ENCODE measurements around the gene TRAPPC6A.

Gene TRAPPC6A, protein sequence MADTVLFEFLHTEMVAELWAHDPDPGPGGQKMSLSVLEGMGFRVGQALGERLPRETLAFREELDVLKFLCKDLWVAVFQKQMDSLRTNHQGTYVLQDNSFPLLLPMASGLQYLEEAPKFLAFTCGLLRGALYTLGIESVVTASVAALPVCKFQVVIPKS

DNA sequence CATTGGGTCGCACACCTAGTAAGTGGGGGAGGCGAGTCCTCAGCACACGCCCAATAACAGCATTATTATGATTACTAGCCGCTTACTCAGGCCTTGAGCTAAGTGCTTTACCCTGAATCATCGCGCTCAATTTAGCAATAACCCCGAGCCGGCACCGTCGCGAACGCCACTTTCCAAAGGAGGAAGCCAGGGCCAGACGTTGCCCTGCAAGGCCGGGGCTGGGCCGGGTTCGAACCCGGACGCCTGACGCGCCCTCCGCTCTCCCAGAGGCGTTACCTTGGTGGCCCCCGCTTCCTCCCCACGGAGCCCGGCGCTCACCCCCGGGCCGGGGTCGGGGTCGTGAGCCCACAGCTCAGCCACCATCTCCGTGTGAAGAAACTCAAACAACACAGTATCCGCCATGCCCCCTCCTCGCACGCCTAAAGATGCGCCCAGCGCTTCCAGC lies at the start of gene TRAPPC6A:
TSS of gene TRAPPC6A (minus strand) at position 421 of the 445 bp plus-strand sequence. CDS start at position 402, 19 bp downstream.
- no peak for DNase-seq

DNA sequence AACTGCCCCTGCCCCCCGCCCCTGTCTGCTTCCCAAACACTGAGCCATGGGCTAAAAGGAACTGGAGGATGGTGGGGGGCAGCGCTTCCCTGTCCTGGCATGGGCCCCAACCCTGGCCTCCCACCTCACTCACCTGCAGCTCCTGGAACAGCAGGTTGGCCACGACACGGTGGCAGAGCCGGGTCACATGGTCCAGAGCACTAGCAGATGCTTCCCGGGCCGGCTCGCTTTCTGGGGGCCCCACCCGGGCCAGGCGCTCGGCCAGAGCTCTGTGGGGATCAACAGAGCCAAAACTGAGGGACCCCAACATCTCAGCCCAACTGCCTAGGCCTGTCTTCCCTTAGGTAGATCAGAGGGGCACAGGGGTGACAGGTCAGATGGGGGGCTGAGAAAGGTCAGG lies 46.6 kb upstream of the TRAPPC6A start:
- no peak for DNase-seq

DNA sequence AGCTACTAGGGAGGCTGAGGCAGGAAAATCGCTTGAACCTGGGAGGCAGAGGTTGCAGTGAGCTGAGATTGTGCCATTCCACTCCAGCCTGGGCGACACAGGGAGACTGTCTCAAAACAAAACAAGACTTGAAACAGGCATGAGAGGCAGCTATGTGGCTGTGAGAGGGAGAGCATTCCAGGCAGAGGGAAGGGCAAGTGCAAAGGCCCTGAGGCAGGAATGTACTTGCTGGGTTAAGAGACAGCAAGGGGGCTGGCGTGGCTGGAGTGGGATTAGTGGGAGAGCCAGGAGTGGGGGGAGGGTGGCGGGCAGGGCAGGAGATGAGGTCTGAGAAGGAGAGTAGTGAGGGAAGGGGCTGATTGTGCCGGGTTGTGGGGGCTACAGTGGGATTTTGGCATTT lies 45.8 kb upstream of the TRAPPC6A start:
- DNase-seq = no peak

DNA sequence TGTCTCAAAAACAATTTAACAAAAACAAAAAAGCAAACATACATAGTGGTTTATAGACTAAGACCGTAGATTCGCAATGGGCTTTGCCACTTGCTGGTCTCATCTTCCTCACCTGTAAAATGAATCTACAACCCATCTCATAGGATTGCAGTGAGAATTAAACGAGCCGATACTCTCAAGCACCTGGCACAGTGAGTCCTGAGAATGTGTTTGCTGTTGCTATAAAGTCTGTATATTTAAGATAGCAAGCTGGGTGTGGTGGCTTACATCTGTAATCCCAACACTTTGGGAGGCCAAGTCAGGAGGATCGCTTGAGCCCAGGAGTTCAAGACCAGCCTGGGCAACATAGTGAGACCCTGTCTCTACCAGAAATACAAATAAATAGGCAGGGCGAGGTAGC lies 44.7 kb upstream of the TRAPPC6A start:
- DNase-seq = no peak

DNA sequence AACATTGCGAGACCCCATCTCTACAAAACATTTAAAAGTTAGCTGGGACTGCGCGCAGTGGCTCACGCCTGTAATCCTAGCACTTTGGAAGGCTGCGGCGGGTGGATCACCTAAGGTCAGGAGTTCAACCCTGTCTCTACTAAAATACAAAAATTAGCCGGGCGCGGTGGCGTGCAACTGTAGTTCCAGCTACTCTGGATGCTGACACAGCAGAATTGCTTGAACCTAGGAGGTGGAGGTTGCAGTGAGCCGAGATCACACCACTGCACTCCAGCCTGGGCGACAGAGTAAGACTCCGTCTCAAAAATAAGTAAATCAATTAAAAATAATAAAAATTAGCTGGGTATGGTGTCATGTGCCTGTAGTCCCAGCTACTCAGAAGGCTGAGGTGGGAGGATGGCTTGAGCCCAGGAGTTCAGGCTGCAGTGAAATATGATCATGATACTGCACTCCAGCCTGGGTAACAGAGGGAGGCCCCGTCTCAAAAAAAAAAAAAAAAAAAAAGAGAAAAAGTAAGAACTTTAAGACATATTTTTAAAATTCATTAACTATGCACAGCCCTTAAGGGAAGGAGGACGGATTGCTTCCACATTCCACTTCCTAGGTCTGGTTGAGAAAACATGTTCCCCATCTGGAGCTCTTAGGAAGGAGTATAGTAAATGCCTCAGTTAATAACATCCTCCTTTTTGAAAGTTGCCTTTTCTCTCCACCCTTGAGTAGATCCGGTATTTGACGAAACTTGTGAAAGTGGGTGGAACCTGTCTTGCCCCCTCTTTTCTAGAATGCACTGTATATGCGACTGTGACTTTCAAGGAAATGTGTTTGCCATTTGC lies 41.1 kb upstream of the TRAPPC6A start:
- no peak for DNase-seq

DNA sequence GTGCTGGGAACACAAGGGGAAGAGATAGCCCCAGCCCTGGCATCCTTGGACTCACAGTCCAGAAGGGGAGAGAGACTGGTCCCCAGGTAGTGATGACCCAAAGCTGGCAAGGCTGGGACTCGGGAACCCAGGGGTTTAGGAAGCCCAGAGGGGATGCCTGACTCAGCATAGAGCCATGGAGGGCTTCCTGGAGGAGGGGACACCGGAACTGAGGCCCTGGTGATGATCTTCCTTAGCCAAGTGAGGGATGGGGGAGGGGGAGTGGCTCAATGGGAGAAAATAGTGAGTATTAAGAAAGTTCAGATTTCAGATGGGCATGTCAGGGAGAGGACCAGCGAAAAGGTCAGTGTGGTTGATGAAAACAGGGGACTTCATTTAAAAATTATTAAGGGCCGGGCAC lies 40.4 kb upstream of the TRAPPC6A start:
- DNase-seq = no peak

DNA sequence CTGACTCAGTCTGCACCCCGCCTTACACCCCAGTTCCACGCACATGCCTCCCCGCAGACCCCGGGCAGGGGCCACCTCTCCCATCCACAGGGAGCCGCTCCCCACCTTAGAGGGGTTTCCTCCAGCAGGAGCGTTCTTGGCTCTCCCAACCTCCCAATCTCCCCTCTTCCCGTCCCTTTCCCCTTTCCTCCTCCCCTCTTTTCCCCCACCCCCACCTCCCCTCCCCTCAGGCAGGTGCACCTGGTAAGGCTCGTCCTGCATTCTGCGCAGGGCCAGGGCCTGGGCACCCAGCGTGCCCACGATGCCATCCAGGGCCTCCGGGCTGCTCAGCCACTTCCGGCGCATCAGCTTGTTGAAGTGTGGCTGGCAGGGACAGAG lies 39.9 kb upstream of the TRAPPC6A start:
- DNase-seq = no peak

DNA sequence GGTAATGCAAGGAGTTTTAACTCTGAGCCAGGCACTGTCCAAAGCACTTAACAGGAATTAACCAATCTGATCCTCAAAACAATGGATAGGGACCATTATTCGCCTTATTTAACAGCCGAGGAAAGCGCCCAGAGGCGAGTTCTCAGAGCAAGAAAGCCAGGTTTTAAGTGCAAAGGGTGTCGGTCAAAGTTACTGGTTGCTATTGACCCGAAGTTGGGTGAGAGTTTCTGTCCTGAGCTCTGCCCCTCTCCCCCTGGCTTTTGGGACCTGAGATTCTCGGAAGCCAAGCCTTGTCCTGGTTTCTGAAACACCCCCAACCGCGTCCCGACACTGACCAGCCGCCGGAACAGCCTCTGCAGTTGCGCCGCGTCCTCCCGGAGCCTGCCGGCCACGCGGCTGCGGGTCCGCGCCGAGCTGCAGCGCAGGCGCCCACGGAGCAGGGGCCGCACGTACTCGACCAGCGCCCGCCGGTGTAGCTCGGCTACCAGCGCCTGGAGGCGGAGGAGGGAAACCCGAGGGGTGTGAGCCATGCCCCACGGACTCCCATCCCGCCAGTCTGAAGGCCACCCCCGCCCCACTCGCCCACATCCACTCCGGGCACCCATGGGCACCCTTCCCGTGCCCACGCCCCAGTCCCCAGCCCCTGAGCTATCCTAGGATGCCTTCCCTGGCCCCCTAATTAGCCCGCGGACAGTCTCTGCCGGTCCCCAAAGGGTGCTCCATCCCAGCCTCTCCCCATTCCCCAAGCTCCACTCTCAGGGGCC lies 39.3 kb upstream of the TRAPPC6A start:
- DNase-seq = no peak

DNA sequence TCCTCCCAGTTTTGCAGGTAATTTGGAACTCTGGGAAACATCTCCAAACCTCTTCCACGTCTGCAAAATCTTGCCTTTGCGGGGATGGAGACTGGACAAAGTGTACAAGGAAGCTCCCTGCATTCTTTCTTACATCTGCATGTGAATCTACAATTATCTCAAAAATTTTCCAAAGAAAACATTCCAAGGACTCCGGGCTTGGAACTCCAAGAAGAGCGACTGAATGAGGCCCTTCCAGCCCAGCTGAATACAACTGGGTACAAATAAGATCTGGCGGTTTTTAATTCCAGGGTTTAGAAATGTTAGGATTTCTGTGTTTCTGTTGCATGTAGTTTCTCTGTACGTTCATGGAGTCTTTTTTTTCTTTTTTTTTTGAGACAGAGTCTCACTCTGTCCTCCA lies 38.6 kb upstream of the TRAPPC6A start:
- no peak for DNase-seq

DNA sequence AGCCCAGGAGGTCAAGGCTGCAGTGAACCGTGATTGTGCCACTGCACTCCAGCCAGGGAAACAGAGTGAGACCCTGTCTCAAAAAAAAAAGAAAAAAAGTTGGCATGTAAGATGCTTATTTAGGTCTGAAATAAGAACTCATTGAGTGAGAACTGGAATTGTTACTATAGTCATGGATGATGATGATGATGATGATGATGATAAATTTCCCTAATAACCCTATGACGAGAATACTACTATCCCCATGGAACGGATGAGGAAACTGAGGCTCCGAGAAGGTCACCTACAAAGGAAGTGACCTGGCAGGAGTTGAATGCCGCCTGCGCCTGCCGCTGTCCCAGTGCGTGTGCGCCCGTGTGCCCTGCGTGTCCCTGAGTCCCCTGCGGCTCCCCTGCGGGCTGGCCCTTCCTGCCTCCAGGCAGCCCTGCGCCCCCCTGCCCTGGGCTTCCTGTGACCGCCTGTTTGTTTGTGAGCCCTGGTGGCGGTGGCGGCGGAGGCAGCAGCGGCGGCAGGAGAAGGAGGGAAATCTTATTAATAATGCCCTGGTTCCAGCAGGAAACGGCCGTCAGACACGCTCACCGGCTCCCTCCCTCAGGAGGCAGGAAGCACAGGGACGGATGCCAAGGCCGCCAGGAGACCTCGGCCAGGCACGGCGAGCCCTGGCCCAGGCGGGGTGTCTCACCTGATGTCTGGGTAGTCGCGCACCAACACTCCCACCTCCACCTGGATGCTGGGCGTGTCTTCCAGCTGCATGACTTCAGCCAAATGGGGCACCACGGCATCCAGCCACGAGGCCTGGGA lies 37.6 kb upstream of the TRAPPC6A start:
- DNase-seq = no peak

DNA sequence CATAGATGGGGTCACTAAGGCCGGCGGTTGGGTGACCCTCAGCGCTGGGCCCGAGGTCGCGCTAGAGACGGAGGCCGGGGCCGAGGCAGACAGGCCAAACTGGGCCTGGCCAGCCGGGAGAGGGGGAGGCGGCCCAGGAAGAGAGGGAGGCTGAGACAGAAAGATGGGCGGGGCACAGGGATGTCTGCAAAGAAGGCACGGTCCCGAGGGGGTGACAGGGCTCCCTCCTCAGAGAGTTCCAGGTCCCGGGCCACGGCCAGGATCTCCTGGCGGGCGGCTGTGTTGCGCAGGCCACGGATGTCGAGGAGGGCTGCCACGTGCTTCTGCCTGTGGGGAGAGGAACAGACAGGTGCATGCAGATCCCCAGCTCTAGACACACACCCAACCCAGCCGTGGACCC lies 35.0 kb upstream of the TRAPPC6A start:
- no peak for DNase-seq

DNA sequence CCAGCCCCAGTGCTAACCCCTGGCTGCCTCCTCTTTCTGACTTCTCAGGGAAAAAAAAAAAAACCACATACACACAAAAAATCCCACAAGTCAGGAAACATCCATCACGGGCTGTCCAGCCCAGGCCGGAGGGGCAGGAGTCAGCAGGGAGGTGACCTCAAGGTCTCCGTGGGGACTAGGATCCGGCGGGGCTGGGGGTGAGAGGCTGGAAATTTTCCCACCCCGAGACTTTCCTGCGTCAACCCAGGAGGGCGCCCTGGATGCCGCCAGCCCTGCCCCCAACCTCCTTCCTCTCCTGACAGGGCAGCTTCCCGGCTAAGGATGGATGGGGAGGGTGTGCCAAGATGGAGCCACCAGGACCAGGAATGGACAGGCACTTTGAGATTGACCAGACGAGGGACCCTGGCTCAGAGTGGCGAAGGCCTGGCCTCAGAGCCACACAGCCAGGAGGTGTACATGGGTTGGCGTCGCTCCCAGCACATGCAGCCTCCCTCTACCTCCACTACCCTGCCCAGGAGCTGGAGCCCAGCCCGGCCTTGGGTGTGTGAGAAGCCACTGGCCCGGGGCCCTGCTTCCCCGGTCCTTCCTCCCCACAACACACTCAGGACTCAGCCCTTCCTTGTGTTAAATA lies 33.8 kb upstream of the TRAPPC6A start:
- DNase-seq = no peak

DNA sequence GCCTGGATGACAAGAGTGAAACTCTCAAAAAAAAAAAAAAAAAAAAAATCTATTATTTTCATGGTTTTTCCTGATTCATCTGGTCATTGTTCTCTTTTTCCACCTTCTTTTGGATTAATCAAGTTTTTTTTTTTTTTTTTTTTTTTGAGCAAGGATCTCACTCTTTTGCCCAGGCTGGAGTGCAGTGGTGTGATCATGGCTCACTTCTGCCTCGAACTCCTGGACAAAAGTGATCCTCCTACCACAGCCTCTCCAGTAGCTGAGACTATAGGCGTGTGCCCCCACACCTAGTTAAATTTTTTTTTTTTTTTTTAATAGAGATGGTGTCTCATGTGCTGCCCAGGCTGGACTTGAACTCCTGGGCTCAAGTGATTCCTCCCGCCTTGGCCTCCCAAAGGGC lies 28.3 kb upstream of the TRAPPC6A start:
- DNase-seq = no peak

DNA sequence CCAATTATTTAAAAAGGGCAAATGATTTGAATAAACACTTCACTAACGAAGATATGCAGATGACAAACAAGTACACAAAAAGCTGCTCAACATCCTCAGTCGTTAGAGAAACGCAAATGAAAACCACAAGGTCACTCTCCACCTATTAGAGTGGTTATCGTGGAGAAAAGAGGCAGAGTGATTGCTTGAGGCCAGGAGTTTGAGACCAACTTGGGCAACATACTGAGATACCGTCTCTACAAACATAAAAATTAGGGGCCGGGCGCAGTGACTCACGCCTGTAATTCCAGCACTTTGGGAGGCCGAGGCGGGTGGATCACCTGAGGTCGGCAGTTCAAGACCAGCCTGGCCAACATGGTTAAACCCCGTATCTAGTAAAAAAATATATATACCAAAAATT lies 27.8 kb upstream of the TRAPPC6A start:
- DNase-seq = no peak

DNA sequence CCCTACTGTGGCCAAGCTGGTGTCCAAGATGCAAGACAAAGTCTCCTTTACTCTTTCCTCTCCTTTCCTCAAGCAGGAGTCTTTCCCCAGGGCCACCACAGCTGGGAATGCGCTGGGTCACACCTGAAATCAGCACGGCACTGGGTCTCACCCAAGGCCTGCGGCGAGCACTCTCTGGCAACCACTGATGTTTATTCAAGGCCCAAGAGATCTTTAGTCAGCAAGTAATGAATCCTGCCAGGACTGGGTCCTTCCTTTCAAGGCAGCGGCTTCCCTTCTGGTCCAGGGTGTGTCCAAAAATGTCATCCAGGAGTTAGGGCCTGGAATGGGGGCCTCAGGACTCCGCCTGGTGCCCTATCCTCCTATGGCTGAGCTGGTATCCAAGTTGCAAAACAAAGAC lies 24.6 kb upstream of the TRAPPC6A start:
- DNase-seq = no peak

DNA sequence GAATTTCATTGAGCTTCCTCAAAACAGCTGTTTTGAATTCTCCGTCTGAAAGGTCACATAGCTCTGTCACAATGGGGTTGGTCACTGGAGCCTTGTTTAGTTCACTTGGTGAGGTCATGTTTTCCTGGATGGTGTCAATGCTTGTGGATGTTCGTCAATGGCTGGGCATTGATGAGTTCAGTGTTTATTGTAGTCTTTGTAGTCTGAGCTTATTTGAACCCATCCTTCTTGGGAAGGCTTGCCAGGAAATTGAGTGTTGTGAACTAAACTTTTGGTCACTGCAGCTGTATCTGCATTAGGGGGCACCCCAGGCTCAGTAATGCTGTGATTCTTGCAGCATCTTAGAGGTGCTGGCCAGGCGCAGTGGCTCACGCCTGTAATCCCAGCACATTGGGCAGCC lies 22.5 kb upstream of the TRAPPC6A start:
- peak; percentile 30 for DNase-seq

DNA sequence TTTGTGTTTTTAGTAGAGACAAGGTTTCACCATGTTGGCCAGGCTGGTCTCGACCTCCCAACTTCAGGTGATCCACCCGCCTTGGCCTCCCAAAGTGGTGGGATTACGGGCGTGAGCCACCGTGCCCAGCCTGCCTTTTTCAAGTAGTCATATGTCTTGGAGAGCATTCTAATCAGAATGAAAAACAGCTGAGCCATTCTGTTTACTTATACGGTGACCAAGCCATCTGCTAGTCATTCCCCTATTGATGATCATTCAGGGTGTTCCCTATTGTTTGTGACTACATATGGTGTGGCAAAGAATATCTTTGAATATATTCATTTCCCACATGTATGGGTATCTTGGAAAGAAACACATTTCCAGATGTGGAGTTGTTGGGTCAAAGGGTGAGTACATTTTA lies 17.7 kb upstream of the TRAPPC6A start:
- DNase-seq = no peak

DNA sequence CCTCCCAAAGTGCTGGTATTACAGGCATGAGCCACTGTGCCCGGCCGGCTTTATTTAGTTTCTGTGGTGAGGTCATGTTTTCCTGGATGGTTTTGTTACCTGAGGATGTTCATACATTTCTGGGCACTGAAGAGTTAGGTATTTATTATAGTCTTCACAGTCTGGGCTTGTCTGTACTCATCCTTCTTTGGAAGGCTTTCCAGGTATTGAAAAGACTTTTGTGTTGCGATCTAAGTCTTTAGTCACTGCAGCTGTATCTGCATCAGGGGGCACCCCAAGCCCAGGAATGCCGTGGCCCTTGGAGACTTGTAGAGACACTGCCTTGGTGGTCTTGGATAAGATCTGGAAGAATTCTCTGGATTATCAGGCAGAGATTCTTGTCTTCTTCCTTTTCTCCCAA lies 13.3 kb upstream of the TRAPPC6A start:
- no peak for DNase-seq

DNA sequence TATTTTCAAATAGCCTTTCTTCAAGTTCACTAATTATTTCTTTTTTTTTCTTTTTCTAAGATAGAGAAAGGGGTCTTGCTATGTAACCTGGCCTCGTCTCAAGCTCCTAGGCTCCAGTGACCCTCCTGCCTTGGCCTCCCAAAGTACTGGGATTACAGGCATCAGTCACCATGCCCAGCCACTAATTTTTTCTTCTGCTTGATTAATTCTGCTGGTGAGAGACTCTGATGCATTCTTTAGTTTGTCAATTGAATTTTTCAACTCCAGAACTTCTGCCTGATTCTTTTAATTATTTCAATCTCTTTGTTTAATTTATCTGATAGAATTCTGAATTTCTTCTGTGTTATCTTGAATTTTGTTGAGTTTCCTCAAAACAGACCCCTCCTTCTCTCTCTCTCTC lies 11.9 kb upstream of the TRAPPC6A start:
- DNase-seq = no peak

DNA sequence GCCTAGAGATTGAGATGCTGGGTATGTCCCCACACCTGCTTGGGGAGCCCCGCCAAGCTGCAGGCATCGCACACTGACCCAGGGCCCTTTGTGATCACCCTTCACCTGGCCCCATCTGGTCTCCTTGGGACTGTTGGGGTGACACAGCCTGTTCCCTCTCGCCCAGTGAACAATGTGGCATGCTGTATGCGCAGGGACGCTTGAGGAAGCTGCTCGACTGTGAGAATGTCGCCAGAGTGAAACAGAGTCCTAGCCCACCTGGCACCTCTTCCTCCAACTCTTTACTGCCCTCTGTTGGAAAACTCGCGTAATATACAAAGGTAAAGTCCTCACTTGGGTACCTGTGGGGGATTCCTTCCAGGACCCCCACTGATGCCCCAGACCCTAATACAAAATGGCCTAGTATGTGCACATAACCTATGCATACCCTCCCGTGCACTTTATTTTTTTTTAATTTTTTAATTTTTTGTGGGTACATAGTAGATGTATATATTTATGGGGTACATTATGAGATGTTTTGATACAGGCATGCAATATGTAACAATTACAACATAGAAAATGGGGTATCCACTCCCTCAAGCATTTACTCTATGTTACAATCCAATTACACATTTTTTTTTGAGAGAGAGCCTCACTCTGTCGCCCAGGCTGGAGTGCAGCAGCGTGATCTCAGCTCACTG lies 9.5 kb upstream of the TRAPPC6A start:
- DNase-seq = no peak

DNA sequence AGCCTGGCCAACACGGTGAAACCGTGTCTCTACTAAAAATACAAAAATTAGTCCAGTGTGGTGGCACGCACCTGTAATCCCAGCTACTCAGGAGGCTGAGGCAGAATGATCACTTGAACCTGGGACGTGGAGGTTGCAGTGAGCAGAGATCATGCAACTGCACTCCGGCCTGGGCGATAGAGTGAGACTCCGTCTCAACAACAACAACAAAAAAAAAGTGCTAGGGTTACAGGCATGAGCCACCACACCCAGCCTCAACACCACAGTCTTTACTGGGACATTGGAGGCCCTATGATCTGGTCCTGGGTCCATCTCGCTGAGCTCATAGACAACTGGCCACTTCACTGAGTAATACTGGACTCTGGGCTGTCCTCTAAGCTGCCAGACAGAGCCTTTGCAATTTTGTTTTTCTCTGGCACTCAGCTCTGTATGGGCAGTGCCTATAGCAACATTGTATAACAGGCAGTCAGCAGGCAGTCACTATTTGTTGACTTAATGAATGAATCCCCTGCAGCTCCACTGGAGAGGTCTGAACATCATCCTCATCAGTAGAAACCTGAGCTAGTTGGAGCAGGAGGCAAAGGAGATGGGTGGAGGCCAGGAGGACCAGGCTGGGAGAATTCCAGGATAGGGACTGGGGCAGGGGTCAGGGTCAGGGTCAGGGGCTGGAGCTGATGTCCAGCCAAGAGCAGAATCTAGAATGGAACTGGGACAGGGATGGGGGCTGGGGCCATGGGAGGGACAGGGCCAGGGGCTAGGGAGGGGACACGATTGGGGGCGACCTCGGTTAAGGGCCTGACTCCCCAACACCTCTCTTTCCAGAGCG lies 8.7 kb upstream of the TRAPPC6A start:
- no peak for DNase-seq

Measured in midbrain (tissue), 1 donor.